Measurements from ENCODE around the gene LIMCH1.

Gene LIMCH1

GRCh38 chr4:41505161-41505661 lies 32.7 kb upstream of the LIMCH1 start:
- no peak overlapping the region for H3K27ac ChIP-seq (ENCODE audit: low read depth, low read length)
- no CpG with 5 or more reads among the region's 2 CpGs for WGBS (ENCODE audit: extremely low coverage, insufficient coverage, low lambda C conversion rate)
- no peak overlapping the region for H2BK5ac ChIP-seq (ENCODE audit: low read length)

GRCh38 chr4:41506130-41506529 lies 31.8 kb upstream of the LIMCH1 start:
- Histone ChIP-seq H3K79me1 (ENCODE audit: low read length) (no peaks in the 10 kb centered on the region), H3K9ac (ENCODE audit: low read length) (no peak overlapping the region), H3K36me3 (ENCODE audit: control insufficient read depth, insufficient read depth, low read length) (no peaks in the 10 kb centered on the region), H3K79me2 (ENCODE audit: control insufficient read depth, insufficient read depth, low read length) (no peaks in the 10 kb centered on the region), H3K18ac (ENCODE audit: low read length) (no peak overlapping the region), H3K56ac (ENCODE audit: low read length) (no peak overlapping the region), H2AK5ac (ENCODE audit: low read length) (no peak overlapping the region), H3K4me3 (ENCODE audit: low read length) (no peak overlapping the region), H4K5ac (ENCODE audit: low read length) (no peak overlapping the region), H3K4me2 (ENCODE audit: low read length) (no peak overlapping the region), H2BK5ac (ENCODE audit: low read length) (no peak overlapping the region), H3K27me3 (ENCODE audit: insufficient read depth, low read length, poor library complexity) (no peaks in the 10 kb centered on the region), H3K4me1 (ENCODE audit: control insufficient read depth, low read depth, low read length) (peaks cover 3% of the 10 kb centered on the region), H3K23ac (ENCODE audit: low read length) (no peak overlapping the region), H4K8ac (ENCODE audit: low read depth, low read length) (no peak overlapping the region), H3K27ac (ENCODE audit: low read depth, low read length) (no peak overlapping the region), H2BK15ac (replicated peaks; ENCODE audit: low read depth) (no peak overlapping the region), H2BK120ac (ENCODE audit: low read depth, low read length) (no peak overlapping the region), H3K4ac (ENCODE audit: low read depth, low read length) (no peak overlapping the region)
- DNase-seq: peak; percentile 38
- no CpG with 5 or more reads among the region's 2 CpGs for WGBS (ENCODE audit: extremely low coverage, insufficient coverage, low lambda C conversion rate)

More at GRCh38 chr4:41505161-41505661, 32.7 kb upstream of the LIMCH1 start:
- no peaks in the 10 kb centered on the region for H3K27me3 ChIP-seq (ENCODE audit: insufficient read depth, low read length, poor library complexity)
- no peak overlapping the region for H3K4me2 ChIP-seq (ENCODE audit: low read length)
- no peaks in the 10 kb centered on the region for H3K79me1 ChIP-seq (ENCODE audit: low read length)
- no peak overlapping the region for H3K9ac ChIP-seq (ENCODE audit: low read length)
- no peak overlapping the region for H2BK120ac ChIP-seq (ENCODE audit: low read depth, low read length)
- no peak overlapping the region for H3K23ac ChIP-seq (ENCODE audit: low read length)
- H2BK15ac ChIP-seq (replicated peaks; ENCODE audit: low read depth): no peak overlapping the region
- no peak overlapping the region for H3K18ac ChIP-seq (ENCODE audit: low read length)
- no peak overlapping the region for H3K4me3 ChIP-seq (ENCODE audit: low read length)
- DNase-seq: no peak
- no peak overlapping the region for H3K4ac ChIP-seq (ENCODE audit: low read depth, low read length)
- no peak overlapping the region for H4K5ac ChIP-seq (ENCODE audit: low read length)
- H3K79me2 ChIP-seq (ENCODE audit: control insufficient read depth, insufficient read depth, low read length): no peaks in the 10 kb centered on the region
- no peak overlapping the region for H4K8ac ChIP-seq (ENCODE audit: low read depth, low read length)
- no peak overlapping the region for H3K56ac ChIP-seq (ENCODE audit: low read length)
- H3K36me3 ChIP-seq (ENCODE audit: control insufficient read depth, insufficient read depth, low read length): no peaks in the 10 kb centered on the region
- H2AK5ac ChIP-seq (ENCODE audit: low read length): no peak overlapping the region
- peaks cover 3% of the 10 kb centered on the region for H3K4me1 ChIP-seq (ENCODE audit: control insufficient read depth, low read depth, low read length)

GRCh38 chr4:41507291-41507947 lies 30.5 kb upstream of the LIMCH1 start:
- Histone ChIP-seq H3K4me3 (ENCODE audit: low read length) (no peak overlapping the region), H2AK5ac (ENCODE audit: low read length) (no peak overlapping the region), H3K23ac (ENCODE audit: low read length) (no peak overlapping the region), H3K27me3 (ENCODE audit: insufficient read depth, low read length, poor library complexity) (no peaks in the 10 kb centered on the region), H3K56ac (ENCODE audit: low read length) (no peak overlapping the region), H4K5ac (ENCODE audit: low read length) (no peak overlapping the region), H2BK15ac (replicated peaks; ENCODE audit: low read depth) (no peak overlapping the region), H3K4me2 (ENCODE audit: low read length) (no peak overlapping the region), H3K79me1 (ENCODE audit: low read length) (no peaks in the 10 kb centered on the region), H3K4ac (ENCODE audit: low read depth, low read length) (no peak overlapping the region), H3K18ac (ENCODE audit: low read length) (no peak overlapping the region), H2BK120ac (ENCODE audit: low read depth, low read length) (no peak overlapping the region), H2BK5ac (ENCODE audit: low read length) (no peak overlapping the region), H3K79me2 (ENCODE audit: control insufficient read depth, insufficient read depth, low read length) (no peaks in the 10 kb centered on the region), H3K36me3 (ENCODE audit: control insufficient read depth, insufficient read depth, low read length) (no peaks in the 10 kb centered on the region), H3K9ac (ENCODE audit: low read length) (no peak overlapping the region), H4K8ac (ENCODE audit: low read depth, low read length) (peak overlapping the region; percentile 3), H3K27ac (ENCODE audit: low read depth, low read length) (no peak overlapping the region), H3K4me1 (ENCODE audit: control insufficient read depth, low read depth, low read length) (peaks cover 3% of the 10 kb centered on the region)
- DNase-seq: peak; percentile 55
- no CpG with 5 or more reads among the region's 3 CpGs for WGBS (ENCODE audit: extremely low coverage, insufficient coverage, low lambda C conversion rate)

DNA sequence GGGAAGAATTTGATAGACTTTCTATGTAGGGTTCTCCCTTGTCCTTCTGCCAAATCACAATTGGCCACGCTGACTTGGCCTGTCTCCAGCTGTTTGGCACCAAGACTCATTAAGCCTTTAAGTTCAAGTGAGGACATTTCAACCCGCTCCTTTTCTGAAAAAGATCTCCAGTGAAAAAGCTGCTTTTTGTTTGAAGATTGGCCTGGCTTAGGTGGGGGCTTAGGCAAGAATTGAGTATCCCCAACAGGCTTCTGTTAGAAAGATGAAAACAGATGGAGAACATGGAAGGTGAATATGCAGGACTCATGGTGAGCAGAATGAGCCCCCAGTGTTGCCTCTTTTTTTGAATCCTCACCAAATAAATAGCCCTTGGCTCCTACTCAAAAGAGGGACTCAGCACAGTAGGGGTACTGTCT lies 28.5 kb upstream of the LIMCH1 start:
- no peak overlapping the region for H3K23ac ChIP-seq (ENCODE audit: low read length)
- H3K36me3 ChIP-seq (ENCODE audit: control insufficient read depth, insufficient read depth, low read length): no peaks in the 10 kb centered on the region
- no peak overlapping the region for H3K9ac ChIP-seq (ENCODE audit: low read length)
- H4K5ac ChIP-seq (ENCODE audit: low read length): no peak overlapping the region
- H2BK120ac ChIP-seq (ENCODE audit: low read depth, low read length): no peak overlapping the region
- no peak overlapping the region for H3K4me3 ChIP-seq (ENCODE audit: low read length)
- H2BK5ac ChIP-seq (ENCODE audit: low read length): no peak overlapping the region
- H2BK15ac ChIP-seq (replicated peaks; ENCODE audit: low read depth): no peak overlapping the region
- WGBS (ENCODE audit: extremely low coverage, insufficient coverage, low lambda C conversion rate): no CpG with 5 or more reads among the region's 2 CpGs
- no peak overlapping the region for H3K56ac ChIP-seq (ENCODE audit: low read length)
- no peak overlapping the region for H3K27ac ChIP-seq (ENCODE audit: low read depth, low read length)
- no peak for DNase-seq
- no peak overlapping the region for H2AK5ac ChIP-seq (ENCODE audit: low read length)
- no peaks in the 10 kb centered on the region for H3K79me1 ChIP-seq (ENCODE audit: low read length)
- no peak overlapping the region for H3K4me2 ChIP-seq (ENCODE audit: low read length)
- H3K27me3 ChIP-seq (ENCODE audit: insufficient read depth, low read length, poor library complexity): no peaks in the 10 kb centered on the region
- H3K18ac ChIP-seq (ENCODE audit: low read length): no peak overlapping the region
- H3K4ac ChIP-seq (ENCODE audit: low read depth, low read length): no peak overlapping the region
- H3K4me1 ChIP-seq (ENCODE audit: control insufficient read depth, low read depth, low read length): peaks cover 2% of the 10 kb centered on the region
- no peaks in the 10 kb centered on the region for H3K79me2 ChIP-seq (ENCODE audit: control insufficient read depth, insufficient read depth, low read length)
- H4K8ac ChIP-seq (ENCODE audit: low read depth, low read length): no peak overlapping the region

- Histone ChIP-seq H2BK15ac (replicated peaks; ENCODE audit: low read depth) (no peak overlapping the region), H3K4me1 (ENCODE audit: control insufficient read depth, low read depth, low read length) (peaks cover 2% of the 10 kb centered on the region), H3K79me1 (ENCODE audit: low read length) (no peaks in the 10 kb centered on the region), H3K79me2 (ENCODE audit: control insufficient read depth, insufficient read depth, low read length) (no peaks in the 10 kb centered on the region), H3K23ac (ENCODE audit: low read length) (no peak overlapping the region), H2BK120ac (ENCODE audit: low read depth, low read length) (no peak overlapping the region), H3K56ac (ENCODE audit: low read length) (no peak overlapping the region), H3K27me3 (ENCODE audit: insufficient read depth, low read length, poor library complexity) (no peaks in the 10 kb centered on the region), H2BK5ac (ENCODE audit: low read length) (no peak overlapping the region), H3K9ac (ENCODE audit: low read length) (no peak overlapping the region), H4K8ac (ENCODE audit: low read depth, low read length) (no peak overlapping the region), H2AK5ac (ENCODE audit: low read length) (no peak overlapping the region), H3K36me3 (ENCODE audit: control insufficient read depth, insufficient read depth, low read length) (no peaks in the 10 kb centered on the region), H3K18ac (ENCODE audit: low read length) (no peak overlapping the region), H4K5ac (ENCODE audit: low read length) (no peak overlapping the region), H3K4me2 (ENCODE audit: low read length) (no peak overlapping the region), H3K4me3 (ENCODE audit: low read length) (no peak overlapping the region), H3K27ac (ENCODE audit: low read depth, low read length) (no peak overlapping the region), H3K4ac (ENCODE audit: low read depth, low read length) (no peak overlapping the region)
- no peak for DNase-seq
- no CpG with 5 or more reads among the region's 1 CpG for WGBS (ENCODE audit: extremely low coverage, insufficient coverage, low lambda C conversion rate)
Measured at GRCh38 chr4:41510179-41510578, 27.8 kb upstream of the LIMCH1 start.

DNA sequence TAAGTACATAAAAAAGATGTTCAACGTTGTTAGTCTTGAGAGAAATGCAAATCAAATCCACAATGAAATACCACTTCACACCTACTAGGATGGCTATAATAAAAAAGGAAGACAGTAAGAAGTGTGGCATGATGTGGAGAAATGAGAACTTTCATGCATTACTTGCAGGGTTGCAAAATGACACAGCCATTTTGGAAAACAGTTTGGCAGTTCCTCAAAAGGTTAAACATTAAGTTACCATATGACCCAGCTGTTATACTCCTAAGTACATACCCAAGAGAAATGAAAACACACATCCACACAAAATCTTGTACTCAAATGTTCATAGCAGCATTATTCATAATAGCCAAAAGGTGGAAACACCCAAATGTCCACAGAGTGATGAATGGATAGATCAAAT lies 25.8 kb upstream of the LIMCH1 start:
- Histone ChIP-seq H3K9ac (ENCODE audit: low read length) (no peak overlapping the region), H3K36me3 (ENCODE audit: control insufficient read depth, insufficient read depth, low read length) (no peaks in the 10 kb centered on the region), H3K56ac (ENCODE audit: low read length) (no peak overlapping the region), H3K4me1 (ENCODE audit: control insufficient read depth, low read depth, low read length) (no peaks in the 10 kb centered on the region), H3K18ac (ENCODE audit: low read length) (no peak overlapping the region), H4K5ac (ENCODE audit: low read length) (no peak overlapping the region), H3K23ac (ENCODE audit: low read length) (no peak overlapping the region), H2AK5ac (ENCODE audit: low read length) (no peak overlapping the region), H3K4ac (ENCODE audit: low read depth, low read length) (no peak overlapping the region), H3K4me3 (ENCODE audit: low read length) (no peak overlapping the region), H2BK5ac (ENCODE audit: low read length) (no peak overlapping the region), H3K79me2 (ENCODE audit: control insufficient read depth, insufficient read depth, low read length) (no peaks in the 10 kb centered on the region), H4K8ac (ENCODE audit: low read depth, low read length) (no peak overlapping the region), H3K27ac (ENCODE audit: low read depth, low read length) (no peak overlapping the region), H2BK120ac (ENCODE audit: low read depth, low read length) (no peak overlapping the region), H2BK15ac (replicated peaks; ENCODE audit: low read depth) (no peak overlapping the region), H3K4me2 (ENCODE audit: low read length) (no peak overlapping the region), H3K27me3 (ENCODE audit: insufficient read depth, low read length, poor library complexity) (no peaks in the 10 kb centered on the region), H3K79me1 (ENCODE audit: low read length) (no peaks in the 10 kb centered on the region)
- no peak for DNase-seq
- WGBS (ENCODE audit: extremely low coverage, insufficient coverage, low lambda C conversion rate): no CpG with 5 or more reads among the region's 1 CpG

Measured in mesendoderm (in vitro differentiated cells).